ENCODE results near the gene F2RL1. TPM values are rescaled to one million over a fixed set of nuclear protein-coding genes. Genes with fewer than 3 reads are reported as not detected.

The F2RL1 gene
- total and polyA plus RNA-seq, 9 donors: 0.18 to 5.0 (median 0.48) TPM

GRCh38 chr5:76859591-76860247 is 40.9 kb downstream of the F2RL1 start:
- no peak overlapping the region for H3K4me3 ChIP-seq (ENCODE audit: low read length)
- H3K4me1 ChIP-seq (ENCODE audit: control insufficient read depth, insufficient read depth, low read length): no peaks in the 10 kb centered on the region
- H3K27me3 ChIP-seq (ENCODE audit: control insufficient read depth, insufficient read depth, low read length): no peaks in the 10 kb centered on the region
- DNase-seq: no peak
- no peaks in the 10 kb centered on the region for H3K9me3 ChIP-seq (replicated peaks; ENCODE audit: control insufficient read depth, low read depth, low read length)
- H3K36me3 ChIP-seq (ENCODE audit: control insufficient read depth, insufficient read depth, low read length): no peaks in the 10 kb centered on the region
- 100% methylated on average over 3 of the region's 10 CpGs for WGBS (ENCODE audit: insufficient coverage)
- H3K27ac ChIP-seq (ENCODE audit: low read length): no peak overlapping the region

DNA sequence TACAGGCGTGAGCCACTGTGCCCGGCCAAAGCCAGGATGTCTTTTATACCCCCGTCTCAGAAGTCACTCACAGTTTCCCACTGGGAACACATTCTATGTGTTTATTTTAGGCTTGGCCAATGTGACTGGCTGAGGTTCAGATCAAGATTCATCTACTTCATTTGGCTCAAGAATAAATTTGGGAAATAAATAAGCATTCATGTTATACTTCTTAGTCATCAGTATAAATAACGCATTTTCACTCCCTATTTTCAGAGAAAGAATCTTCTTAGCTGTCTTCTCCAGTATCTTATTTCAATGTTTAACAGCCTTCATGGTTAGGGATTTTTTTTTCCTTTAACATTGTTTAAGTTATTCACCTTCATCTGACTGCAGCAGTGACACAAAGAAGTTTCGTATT is 42.8 kb downstream of the F2RL1 start:
- WGBS (ENCODE audit: insufficient coverage): no CpG with 5 or more reads among the region's 5 CpGs
- Histone ChIP-seq H3K4me3 (ENCODE audit: low read length) (no peak overlapping the region), H3K36me3 (ENCODE audit: control insufficient read depth, insufficient read depth, low read length) (no peaks in the 10 kb centered on the region), H3K9me3 (replicated peaks; ENCODE audit: control insufficient read depth, low read depth, low read length) (no peaks in the 10 kb centered on the region), H3K4me1 (ENCODE audit: control insufficient read depth, insufficient read depth, low read length) (no peaks in the 10 kb centered on the region), H3K27ac (ENCODE audit: low read length) (no peak overlapping the region), H3K27me3 (ENCODE audit: control insufficient read depth, insufficient read depth, low read length) (no peaks in the 10 kb centered on the region)
- no peak for DNase-seq

DNA sequence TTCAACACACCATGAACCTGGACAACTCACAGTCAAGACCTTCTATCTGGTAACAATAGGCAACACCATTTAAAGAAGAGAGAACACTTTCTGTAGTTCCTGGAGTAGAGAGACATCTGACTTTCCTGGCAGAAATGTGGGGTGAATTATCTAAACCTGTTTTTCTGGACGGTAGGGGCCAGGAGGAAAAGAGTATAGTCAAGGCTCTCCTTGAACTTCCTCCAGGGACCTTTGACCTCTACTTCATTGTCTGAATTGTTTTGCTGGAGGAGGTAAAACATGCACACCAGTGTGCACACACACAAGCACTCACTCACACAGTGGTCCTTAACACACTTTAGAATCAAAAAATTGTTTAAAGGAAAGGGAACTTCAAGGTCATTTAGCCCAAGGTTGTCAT is 44.2 kb downstream of the F2RL1 start:
- Histone ChIP-seq H3K9me3 (replicated peaks; ENCODE audit: control insufficient read depth, low read depth, low read length) (no peaks in the 10 kb centered on the region), H3K4me3 (ENCODE audit: low read length) (no peak overlapping the region), H3K27ac (ENCODE audit: low read length) (no peak overlapping the region), H3K36me3 (ENCODE audit: control insufficient read depth, insufficient read depth, low read length) (no peaks in the 10 kb centered on the region), H3K4me1 (ENCODE audit: control insufficient read depth, insufficient read depth, low read length) (no peaks in the 10 kb centered on the region), H3K27me3 (ENCODE audit: control insufficient read depth, insufficient read depth, low read length) (no peaks in the 10 kb centered on the region)
- no peak for DNase-seq
- no CpG with 5 or more reads among the region's 1 CpG for WGBS (ENCODE audit: insufficient coverage)

- H3K27ac ChIP-seq (ENCODE audit: low read length): no peak overlapping the region
- H3K9me3 ChIP-seq (replicated peaks; ENCODE audit: control insufficient read depth, low read depth, low read length): no peaks in the 10 kb centered on the region
- no peak overlapping the region for H3K4me3 ChIP-seq (ENCODE audit: low read length)
- no peaks in the 10 kb centered on the region for H3K36me3 ChIP-seq (ENCODE audit: control insufficient read depth, insufficient read depth, low read length)
- no peaks in the 10 kb centered on the region for H3K4me1 ChIP-seq (ENCODE audit: control insufficient read depth, insufficient read depth, low read length)
- no peaks in the 10 kb centered on the region for H3K27me3 ChIP-seq (ENCODE audit: control insufficient read depth, insufficient read depth, low read length)
- no peak for DNase-seq
- WGBS (ENCODE audit: insufficient coverage): no CpG with 5 or more reads among the region's 2 CpGs
These were observed 47.7 kb downstream of the F2RL1 start for GRCh38 chr5:76866503-76866902.

DNA sequence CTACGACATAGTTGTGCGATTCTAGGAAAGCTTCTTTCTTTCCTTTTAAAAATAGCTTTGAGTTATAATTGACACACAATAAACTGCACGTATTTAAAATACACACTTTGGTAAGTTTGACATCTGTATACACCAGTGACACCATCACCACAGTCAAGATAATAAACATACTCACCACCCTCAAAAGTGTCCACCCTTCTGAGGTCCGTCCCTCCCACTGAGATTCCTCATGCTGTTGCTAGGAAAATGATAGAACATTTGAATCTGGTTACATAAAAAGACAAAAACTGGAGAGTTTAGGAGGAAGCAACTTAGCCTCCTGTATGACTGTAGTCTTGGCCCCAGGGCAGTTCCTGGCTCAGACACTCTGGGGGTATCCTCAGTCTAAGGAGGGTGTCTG is 48.2 kb downstream of the F2RL1 start:
- Histone ChIP-seq H3K36me3 (ENCODE audit: control insufficient read depth, insufficient read depth, low read length) (no peaks in the 10 kb centered on the region), H3K27ac (ENCODE audit: low read length) (no peak overlapping the region), H3K27me3 (ENCODE audit: control insufficient read depth, insufficient read depth, low read length) (no peaks in the 10 kb centered on the region), H3K9me3 (replicated peaks; ENCODE audit: control insufficient read depth, low read depth, low read length) (no peaks in the 10 kb centered on the region), H3K4me3 (ENCODE audit: low read length) (no peak overlapping the region), H3K4me1 (ENCODE audit: control insufficient read depth, insufficient read depth, low read length) (no peaks in the 10 kb centered on the region)
- DNase-seq: no peak
- WGBS (ENCODE audit: insufficient coverage): 57% methylated on average over 1 of the region's 4 CpGs

DNA sequence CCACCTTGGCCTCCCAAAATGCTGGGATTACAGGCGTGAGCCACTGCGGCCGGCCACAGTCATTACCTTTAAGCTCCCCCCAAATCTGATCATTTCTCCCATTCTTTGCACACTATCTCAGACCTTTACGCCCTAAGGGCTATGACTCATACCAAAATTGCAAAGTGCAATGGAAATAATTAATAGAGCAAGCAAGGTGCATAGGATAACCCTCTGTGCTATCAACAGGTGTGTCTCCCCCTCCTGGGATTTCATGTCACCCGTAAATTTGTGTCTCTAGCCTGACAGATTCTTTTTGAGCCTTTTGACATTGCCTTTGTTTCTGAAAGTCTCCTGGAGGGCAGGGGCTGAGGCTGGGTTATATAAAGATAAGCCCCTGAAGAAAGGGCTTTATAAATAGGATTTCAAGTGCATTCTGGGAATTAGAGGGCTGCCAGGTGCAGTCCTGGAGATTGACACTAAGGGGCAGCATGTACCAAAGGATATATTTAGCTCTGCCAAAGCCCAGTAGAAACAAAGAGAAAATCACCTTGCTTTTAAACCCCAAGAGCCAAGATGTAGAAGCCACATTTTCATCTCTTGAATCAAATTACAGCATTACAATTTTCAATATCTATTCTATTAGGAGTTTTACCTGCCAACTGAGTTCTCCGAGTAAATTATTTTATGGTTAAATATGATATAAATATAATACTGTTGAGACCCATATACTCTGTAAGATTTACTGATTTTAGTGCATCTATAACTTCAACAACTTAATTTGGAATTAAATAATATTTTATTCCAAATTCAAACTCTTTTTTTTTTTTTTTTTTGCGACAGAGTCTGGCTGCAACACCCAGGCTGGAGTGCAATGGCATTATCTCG is 49.2 kb downstream of the F2RL1 start:
- H3K9me3 ChIP-seq (replicated peaks; ENCODE audit: control insufficient read depth, low read depth, low read length): no peaks in the 10 kb centered on the region
- no peak overlapping the region for H3K4me3 ChIP-seq (ENCODE audit: low read length)
- no peak overlapping the region for H3K27ac ChIP-seq (ENCODE audit: low read length)
- no peaks in the 10 kb centered on the region for H3K27me3 ChIP-seq (ENCODE audit: control insufficient read depth, insufficient read depth, low read length)
- WGBS (ENCODE audit: insufficient coverage): no CpG with 5 or more reads among the region's 8 CpGs
- no peaks in the 10 kb centered on the region for H3K4me1 ChIP-seq (ENCODE audit: control insufficient read depth, insufficient read depth, low read length)
- DNase-seq: peak; percentile 62
- no peaks in the 10 kb centered on the region for H3K36me3 ChIP-seq (ENCODE audit: control insufficient read depth, insufficient read depth, low read length)

- H3K27ac ChIP-seq (ENCODE audit: low read length): no peak overlapping the region
- H3K36me3 ChIP-seq (ENCODE audit: control insufficient read depth, insufficient read depth, low read length): no peaks in the 10 kb centered on the region
- no CpG with 5 or more reads among the region's 6 CpGs for WGBS (ENCODE audit: insufficient coverage)
- no peaks in the 10 kb centered on the region for H3K9me3 ChIP-seq (replicated peaks; ENCODE audit: control insufficient read depth, low read depth, low read length)
- H3K27me3 ChIP-seq (ENCODE audit: control insufficient read depth, insufficient read depth, low read length): no peaks in the 10 kb centered on the region
- H3K4me1 ChIP-seq (ENCODE audit: control insufficient read depth, insufficient read depth, low read length): no peaks in the 10 kb centered on the region
- DNase-seq: no peak
- no peak overlapping the region for H3K4me3 ChIP-seq (ENCODE audit: low read length)
These were observed 51.2 kb downstream of the F2RL1 start for GRCh38 chr5:76870046-76870445.

DNA sequence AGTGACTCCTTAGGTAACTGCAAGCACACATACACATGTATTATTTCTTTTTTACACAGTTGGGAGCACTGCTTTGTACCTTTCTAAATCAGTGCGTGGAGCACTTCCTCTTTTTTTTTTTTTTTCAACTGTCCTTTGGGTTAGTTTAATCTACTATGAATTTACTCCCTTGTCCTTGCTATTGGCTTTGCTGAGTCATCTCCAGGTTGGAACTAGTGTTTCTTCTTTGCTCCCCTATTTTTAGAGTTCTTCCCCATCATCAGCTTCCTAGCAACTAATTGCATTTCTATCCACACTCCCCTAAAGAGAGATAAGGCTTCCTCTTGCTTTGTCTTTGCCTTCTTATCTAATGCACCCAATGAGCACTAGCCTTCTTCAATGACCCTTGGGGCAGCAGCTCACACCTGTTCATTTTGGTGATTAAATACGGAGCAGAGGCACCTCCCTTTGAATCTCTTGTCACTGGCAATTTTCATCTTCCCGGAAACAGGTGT is 55.3 kb downstream of the F2RL1 start:
- Histone ChIP-seq H3K4me3 (ENCODE audit: low read length) (no peak overlapping the region), H3K9me3 (replicated peaks; ENCODE audit: control insufficient read depth, low read depth, low read length) (no peaks in the 10 kb centered on the region), H3K27me3 (ENCODE audit: control insufficient read depth, insufficient read depth, low read length) (no peaks in the 10 kb centered on the region), H3K4me1 (ENCODE audit: control insufficient read depth, insufficient read depth, low read length) (no peaks in the 10 kb centered on the region), H3K27ac (ENCODE audit: low read length) (no peak overlapping the region), H3K36me3 (ENCODE audit: control insufficient read depth, insufficient read depth, low read length) (no peaks in the 10 kb centered on the region)
- no peak for DNase-seq
- WGBS (ENCODE audit: insufficient coverage): no CpG with 5 or more reads among the region's 3 CpGs

Data from muscle of leg (tissue), 11 donors.